H7 (cell line): ENCODE data around the gene IP6K2. TPM values are rescaled to one million over a fixed set of nuclear protein-coding genes. Genes with fewer than 3 reads are reported as not detected.

ENCODE experiments used
- DNase-seq: peaks from one replicate; pipeline ENCODE4 v3.0.0; 2012
- H3K27me3 ChIP-seq: 2 replicates; pipeline ENCODE4 v1.6.0; 2011; ENCODE audit warnings: mild to moderate bottlenecking, low read length; ENCODE audit not compliant: control insufficient read depth, insufficient read depth
- H3K36me3 ChIP-seq: replicated peaks from 2 replicates; pipeline ENCODE4 v1.5.1; 2011; ENCODE audit warnings: low read length; ENCODE audit not compliant: control insufficient read depth, insufficient read depth
- H3K4me3 ChIP-seq: 2 replicates; pipeline ENCODE4 v1.5.1; 2011; ENCODE audit warnings: low read depth, mild to moderate bottlenecking, control low read depth, low read length, moderate library complexity; ENCODE audit not compliant: insufficient read depth
- total RNA-seq: library from RNA; depleted of rRNA; stranded (reverse); fragments of >200 nt; shearing (Covaris generic); gene quantifications from 2 replicates; pipeline ENCODE4 v1.2.3, GENCODE V29; 2014

IP6K2 gene
- total RNA-seq, 1 experiment from 2014 or later = 93.8 TPM

- no peaks in the 10 kb centered on the region for H3K27me3 ChIP-seq
- no peak for DNase-seq
- H3K36me3 ChIP-seq = peaks cover 48% of the 10 kb centered on the region
- no peak overlapping the region for H3K4me3 ChIP-seq
Measured at GRCh38 chr3:48678566-48679380, 38.2 kb downstream of the IP6K2 start.

GRCh38 chr3:48678056-48678455 is 39.0 kb downstream of the IP6K2 start:
- Histone ChIP-seq H3K36me3 (peaks cover 50% of the 10 kb centered on the region), H3K27me3 (no peaks in the 10 kb centered on the region), H3K4me3 (no peak overlapping the region)
- DNase-seq = no peak

GRCh38 chr3:48674505-48674904 is 42.5 kb downstream of the IP6K2 start:
- DNase-seq = no peak
- no peaks in the 10 kb centered on the region for H3K27me3 ChIP-seq
- H3K36me3 ChIP-seq = peaks cover 35% of the 10 kb centered on the region
- H3K4me3 ChIP-seq = no peak overlapping the region

GRCh38 chr3:48672522-48672921 is 44.5 kb downstream of the IP6K2 start:
- H3K27me3 ChIP-seq = no peaks in the 10 kb centered on the region
- no peak for DNase-seq
- peaks cover 21% of the 10 kb centered on the region for H3K36me3 ChIP-seq
- H3K4me3 ChIP-seq = no peak overlapping the region

- no peak for DNase-seq
- Histone ChIP-seq H3K27me3 (no peaks in the 10 kb centered on the region; the same call in 1 of the 2 replicates), H3K4me3 (no peak overlapping the region), H3K36me3 (no peaks in the 10 kb centered on the region; the same call in 1 of the 2 replicates)
Measured at GRCh38 chr3:48664929-48665328, 52.1 kb downstream of the IP6K2 start.

GRCh38 chr3:48664313-48664644 is 52.7 kb downstream of the IP6K2 start:
- DNase-seq = no peak
- Histone ChIP-seq H3K27me3 (no peaks in the 10 kb centered on the region; the same call in 1 of the 2 replicates), H3K4me3 (no peak overlapping the region), H3K36me3 (no peaks in the 10 kb centered on the region; the same call in 1 of the 2 replicates)

GRCh38 chr3:48663489-48664312 is 53.3 kb downstream of the IP6K2 start:
- peak overlapping the region; percentile 70 for H3K4me3 ChIP-seq
- no peaks in the 10 kb centered on the region; the same call in 1 of the 2 replicates for H3K36me3 ChIP-seq
- H3K27me3 ChIP-seq = no peaks in the 10 kb centered on the region; the same call in 1 of the 2 replicates
- DNase-seq = peak; percentile 99

- Histone ChIP-seq H3K4me3 (peak within 1 kb of the TSS; percentile 70), H3K36me3 (no peaks in the 10 kb centered on the region; the same call in 1 of the 2 replicates), H3K27me3 (no peaks in the 10 kb centered on the region; the same call in 1 of the 2 replicates)
- DNase-seq = peak; percentile 93
Measured at GRCh38 chr3:48662753-48663488, 54.1 kb downstream of the IP6K2 start, which contains the start of gene CELSR3. TSS of gene CELSR3 (minus strand) at chr3:48662886. CDS start at chr3:48662634, 252 bp downstream.

GRCh38 chr3:48662145-48662752 is 54.8 kb downstream of the IP6K2 start:
- no peaks in the 10 kb centered on the region; the same call in 1 of the 2 replicates for H3K36me3 ChIP-seq
- no peaks in the 10 kb centered on the region; the same call in 1 of the 2 replicates for H3K27me3 ChIP-seq
- DNase-seq = peak; percentile 87
- H3K4me3 ChIP-seq = peak overlapping the region; percentile 70

- Histone ChIP-seq H3K36me3 (no peaks in the 10 kb centered on the region; the same call in 1 of the 2 replicates), H3K27me3 (no peaks in the 10 kb centered on the region; the same call in 1 of the 2 replicates), H3K4me3 (peak overlapping the region; percentile 70)
- peak; percentile 99 for DNase-seq
Measured at GRCh38 chr3:48661501-48662144, 55.4 kb downstream of the IP6K2 start.

- no peaks in the 10 kb centered on the region; the same call in 1 of the 2 replicates for H3K27me3 ChIP-seq
- H3K4me3 ChIP-seq = peak overlapping the region; percentile 70
- DNase-seq = no peak
- no peaks in the 10 kb centered on the region; the same call in 1 of the 2 replicates for H3K36me3 ChIP-seq
Measured at GRCh38 chr3:48660800-48661400, 56.1 kb downstream of the IP6K2 start.

GRCh38 chr3:48656841-48657281 is 60.2 kb downstream of the IP6K2 start:
- DNase-seq = peak; percentile 80
- H3K27me3 ChIP-seq = peaks cover 4% of the 10 kb centered on the region; the same call in 1 of the 2 replicates
- peaks cover 8% of the 10 kb centered on the region for H3K36me3 ChIP-seq
- peak overlapping the region; percentile 58 for H3K4me3 ChIP-seq
